ENCODE results near the gene MKRN2. TPM values are rescaled to one million over a fixed set of nuclear protein-coding genes. Genes with fewer than 3 reads are reported as not detected.

MKRN2 gene
- total and polyA plus RNA-seq, 2 of the 8 experiments (the other 6 are each of a cell fraction or from before 2014, with no cell fraction given) = 15.3 to 17.6 TPM

GRCh38 chr3:12536423-12536822 is 20.5 kb upstream of the MKRN2 start:
- CTCF ChIA-PET (ENCODE audit: partially characterized antibody) = interaction anchor here (0.8 to 1.5 kb wide), 4 partner anchors 10 to 401 kb away, joined by 3 to 4 read pairs (median 4); no protein-coding TSS in a partner anchor

More at GRCh38 chr3:12536423-12536822, 20.5 kb upstream of the MKRN2 start:
- H3K9me3 ChIP-seq (ENCODE audit: insufficient read depth in 2 of 2, low read depth in 1 of 2, low read length in 1 of 2) = no peaks in the 10 kb centered on the region
- H3K79me1 ChIP-seq (ENCODE audit: low read depth, low read length) = no peaks in the 10 kb centered on the region
- H2BK5ac ChIP-seq (ENCODE audit: low read depth, low read length) = no peak overlapping the region
- H2BK120ac ChIP-seq (replicated peaks; ENCODE audit: low read depth, low read length) = no peak overlapping the region
- H3K27me3 ChIP-seq (replicated peaks in 1 of 4; ENCODE audit: control insufficient read depth in 3 of 4, extremely low read depth in 1 of 4, insufficient read depth in 3 of 4, low read length in 3 of 4) = no peaks in the 10 kb centered on the region
- H3K18ac ChIP-seq (ENCODE audit: extremely low read depth, low read length) = no peak overlapping the region
- peaks cover 3 to 24% (median 8%) of the 10 kb centered on the region in 4 experiments; a peak in 5 of 8 replicates for H3K36me3 ChIP-seq (ENCODE audit: control insufficient read depth in 2 of 4, insufficient read depth in 4 of 4, low read length in 3 of 4)
- no peak overlapping the region for H2BK12ac ChIP-seq (ENCODE audit: low read depth, low read length)
- H4K20me1 ChIP-seq (replicated peaks in 1 of 2; ENCODE audit: control insufficient read depth in 1 of 2, insufficient read depth in 2 of 2, low read length in 2 of 2) = no peaks in the 10 kb centered on the region
- no peak overlapping the region for H2BK20ac ChIP-seq (ENCODE audit: low read length)
- no peak overlapping the region for H3K27ac ChIP-seq (ENCODE audit: low read depth, low read length)
- H3K14ac ChIP-seq (ENCODE audit: insufficient read length) = no peak overlapping the region
- H3K23ac ChIP-seq (ENCODE audit: insufficient read length) = no peak overlapping the region
- 95% methylated on average over 6 of the region's 6 CpGs; no CpG with 5 or more reads in 1 of the 2 experiments for WGBS, 2 experiments (ENCODE audit: extremely low coverage in 1 of 2, insufficient coverage in 1 of 2, insufficient read length in 1 of 2, insufficient replicate concordance in 2 of 2, low coverage in 1 of 2, low lambda C conversion rate in 2 of 2, missing lambda C conversion rate in 1 of 2)
- H3K4me2 ChIP-seq (ENCODE audit: insufficient read depth in 1 of 2, low read depth in 2 of 2, low read length in 2 of 2) = no peak overlapping the region
- POLR2A ChIA-PET (ENCODE audit: partially characterized antibody) = no interaction called here
- DNase-seq (ENCODE audit: low read depth in 1 of 2, low spot score in 2 of 2) = no peak
- FAIRE-seq = no peak
- H3K56ac ChIP-seq (replicated peaks; ENCODE audit: insufficient read length, low read depth, low read length) = no peak overlapping the region
- TF ChIP-seq CTCF (IDR thresholded peaks at IDR 0.05; ENCODE audit: control extremely low read depth in 1 of 3, insufficient read depth in 1 of 3, low read depth in 1 of 3, low read length in 3 of 3) (no peak), RAD21 (IDR thresholded peaks at IDR 0.05 in 1 of 2, conservative IDR thresholded peaks at IDR 0.05 in 1 of 2; ENCODE audit: low read depth in 2 of 2, low read length in 2 of 2) (0 out of 4 replicates have a peak, but pooled peaks of 1 of the 2 experiments have one; percentile 11)
- H2AFZ ChIP-seq (ENCODE audit: low read length) = no peak overlapping the region
- no peak overlapping the region for H3K4ac ChIP-seq (replicated peaks; ENCODE audit: insufficient read length, low read depth, low read length)
- no peak overlapping the region for H2BK15ac ChIP-seq (ENCODE audit: low read length)
- no peak overlapping the region for H4K91ac ChIP-seq (replicated peaks; ENCODE audit: insufficient read length, low read length)
- no peak overlapping the region for H3K4me3 ChIP-seq (ENCODE audit: extremely low read depth in 1 of 4, insufficient read depth in 2 of 4, low read depth in 3 of 4, low read length in 4 of 4)
- H2AK5ac ChIP-seq (ENCODE audit: low read depth, low read length) = no peak overlapping the region
- H3K23me2 ChIP-seq (ENCODE audit: low read depth, low read length) = no peaks in the 10 kb centered on the region
- H3K4me1 ChIP-seq (replicated peaks in 1 of 4; ENCODE audit: control insufficient read depth in 3 of 4, insufficient read depth in 4 of 4, low read length in 3 of 4) = no peaks in the 10 kb centered on the region
- no peaks in the 10 kb centered on the region for H3K79me2 ChIP-seq (ENCODE audit: control insufficient read depth in 1 of 2, insufficient read depth in 2 of 2, low read length in 2 of 2)
- H3K9ac ChIP-seq (replicated peaks in 1 of 4; ENCODE audit: extremely low read depth in 1 of 4, low read depth in 3 of 4, low read length in 3 of 4) = no peak overlapping the region
- no peak overlapping the region for H4K8ac ChIP-seq (ENCODE audit: extremely low read depth, insufficient read depth, low read length)
- no peak overlapping the region for H4K5ac ChIP-seq (ENCODE audit: insufficient read length, low read depth, low read length)
